Muscle layer of colon (tissue), 2 donors: ENCODE measurements around the gene LCT.

Experiments used
- H3K27ac ChIP-seq: one replicate; pipeline ENCODE4 v1.7.0; 2013; ENCODE audit warnings: low read depth, mild to moderate bottlenecking, low read length, moderate library complexity
- H3K27me3 ChIP-seq, 2 donors: one replicate each; pipeline ENCODE4 v1.7.0; 2013; ENCODE audit warnings: low read length in 2 of 2, mild to moderate bottlenecking in 2 of 2; ENCODE audit not compliant: insufficient read depth in 2 of 2, control insufficient read depth in 1 of 2
- H3K36me3 ChIP-seq: one replicate; pipeline ENCODE4 v1.7.0; 2013; ENCODE audit warnings: mild to moderate bottlenecking, low read length; ENCODE audit not compliant: insufficient read depth
- H3K4me1 ChIP-seq: one replicate; pipeline ENCODE4 v1.7.0; 2013; ENCODE audit warnings: mild to moderate bottlenecking, low read length; ENCODE audit not compliant: insufficient read depth
- H3K4me3 ChIP-seq, 2 donors: one replicate each; pipeline ENCODE4 v1.7.0; 2013; ENCODE audit warnings: low read length in 2 of 2, low read depth in 1 of 2, mild to moderate bottlenecking in 1 of 2, moderate library complexity in 1 of 2
- H3K9ac ChIP-seq: one replicate; pipeline ENCODE4 v1.7.0; 2013; ENCODE audit warnings: low read length
- H3K9me3 ChIP-seq: one replicate; pipeline ENCODE4 v1.7.0; 2013; ENCODE audit warnings: mild to moderate bottlenecking, low read length
- donor health status: abdominal sarcoma.
- donor health status: Adenocarcinoma of cecum.

The LCT gene

GRCh38 chr2:135740206-135740605 lies 96.8 kb downstream of the LCT start:
- Histone ChIP-seq H3K27ac (no peak overlapping the region), H3K27me3 (no peaks in the 10 kb centered on the region), H3K4me1 (peaks cover 25% of the 10 kb centered on the region), H3K9ac (no peak overlapping the region), H3K9me3 (no peaks in the 10 kb centered on the region), H3K36me3 (no peaks in the 10 kb centered on the region), H3K4me3 (no peak overlapping the region)
